HG02798 (cell line): ENCODE data around the gene SUFU.
"Not testable (repeated sequence)": the region's sequence is repeated elsewhere in the genome, so short reads cannot be mapped to it uniquely, and the experiment has no call there.

Experiments
- ATAC-seq: cut with Tn5 transposase; IDR thresholded peaks from one replicate; pipeline ENCODE4 v1.9.1; 2021; ENCODE audit warnings: mild to moderate bottlenecking; ENCODE audit not compliant: unreplicated experiment, poor library complexity

SUFU gene

GRCh38 chr10:102503264-102504178 is at the start of gene SUFU:
TSS of gene SUFU (plus strand) at chr10:102503972. CDS start at chr10:102504153, 181 bp downstream.
- peak; percentile 66 for ATAC-seq

- ATAC-seq, result not testable (repeated sequence)
These were observed 48.9 kb upstream of the SUFU start for GRCh38 chr10:102454662-102455487.

DNA sequence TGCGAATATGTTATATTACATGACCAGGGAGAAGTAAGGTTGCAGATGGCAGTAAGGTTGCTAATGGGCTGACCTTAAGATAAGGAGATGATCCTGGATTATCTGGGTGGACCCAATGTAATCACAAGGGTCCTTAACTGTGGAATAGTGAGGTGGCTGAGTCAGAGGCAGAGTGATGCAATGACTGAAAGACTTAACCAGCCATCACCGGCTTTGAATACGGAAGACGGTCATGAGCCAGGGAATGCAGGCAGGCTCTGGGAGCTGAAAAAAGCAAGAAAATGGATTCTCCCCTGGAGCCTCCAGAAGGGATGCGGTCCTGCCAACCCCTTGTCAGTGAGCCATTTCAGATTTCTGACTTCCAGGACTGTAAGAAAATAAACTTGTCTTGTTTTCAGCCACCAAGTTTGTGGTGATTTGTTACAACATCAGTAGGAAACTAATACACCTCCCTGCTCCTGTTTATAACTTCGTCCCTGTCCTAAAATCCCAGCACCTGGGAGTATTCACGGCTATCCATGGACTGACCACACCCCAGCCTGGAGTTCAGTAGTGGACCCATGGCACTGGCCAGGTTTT is 47.8 kb upstream of the SUFU start:
- no peak for ATAC-seq

GRCh38 chr10:102457591-102458150 is 46.1 kb upstream of the SUFU start:
- ATAC-seq, result no peak

DNA sequence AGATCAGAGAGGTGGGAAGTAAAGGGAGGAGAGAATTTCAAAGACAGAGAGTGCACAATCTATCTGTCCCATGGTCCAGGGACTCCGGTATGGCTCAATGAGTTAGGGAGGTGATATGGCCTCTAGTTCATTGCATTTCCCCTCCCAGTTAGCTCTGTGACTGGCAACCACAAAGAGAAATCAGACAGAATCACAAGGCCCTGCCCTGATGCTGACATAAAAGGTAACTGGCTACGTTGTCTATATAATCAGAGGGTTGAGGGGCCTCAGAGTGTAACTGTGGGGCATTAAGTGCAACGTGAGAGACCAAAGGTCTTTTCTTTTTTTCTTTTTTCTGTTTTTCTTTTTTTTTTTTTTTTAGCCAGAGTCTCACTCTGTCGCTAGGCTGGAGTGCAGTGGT is 45.1 kb upstream of the SUFU start:
- no peak for ATAC-seq

DNA sequence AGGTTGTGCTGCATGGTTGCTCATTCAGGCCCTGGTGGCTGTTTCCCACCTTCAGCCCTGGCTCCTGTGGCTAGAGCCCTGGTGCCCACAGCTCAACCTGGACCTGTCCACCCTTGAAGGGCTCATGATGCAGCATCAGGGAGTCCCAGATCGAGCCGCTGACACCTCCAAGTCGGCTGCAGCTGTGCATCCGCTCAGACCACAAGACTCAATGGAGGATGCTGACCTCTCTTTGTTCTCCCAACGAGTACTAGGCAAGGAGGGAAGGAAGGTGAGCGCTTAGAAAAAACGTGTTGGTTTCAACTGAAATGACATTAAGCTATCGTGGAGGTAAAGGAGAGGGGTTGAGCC is 43.0 kb upstream of the SUFU start:
- peak; percentile 39 for ATAC-seq

- peak; percentile 94 for ATAC-seq
These were observed 42.4 kb upstream of the SUFU start for GRCh38 chr10:102461187-102462054.

DNA sequence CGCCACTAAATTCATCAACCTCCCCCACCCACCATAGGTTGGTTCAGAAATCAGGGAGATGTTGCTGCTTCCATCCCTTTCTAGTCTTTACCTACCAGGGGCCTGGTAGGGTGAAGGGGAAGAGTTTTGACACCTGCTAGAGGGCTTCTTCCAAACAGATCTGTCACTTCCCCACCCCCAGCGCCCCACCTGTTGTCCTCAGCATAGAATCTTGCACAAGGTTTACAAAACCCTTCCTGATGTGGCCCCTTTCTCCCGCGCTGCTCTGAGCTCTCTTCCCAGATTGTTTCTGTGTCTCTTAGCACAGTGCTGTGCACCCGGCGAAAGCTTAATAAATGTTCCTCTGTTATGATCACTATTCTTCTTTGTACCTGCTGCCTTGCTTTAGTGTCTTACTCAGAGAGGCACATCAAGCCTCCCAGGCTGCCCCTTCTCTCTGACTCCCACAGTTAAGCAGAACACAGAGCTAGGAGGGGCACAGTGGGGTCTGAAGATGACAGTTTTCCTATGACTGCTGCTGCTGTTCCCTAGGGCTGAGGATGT is 41.2 kb upstream of the SUFU start:
- ATAC-seq, result no peak

- no peak for ATAC-seq
These were observed 39.8 kb upstream of the SUFU start for GRCh38 chr10:102463983-102464382.

- no peak for ATAC-seq
These were observed 38.3 kb upstream of the SUFU start for GRCh38 chr10:102465466-102465865.

GRCh38 chr10:102467318-102467717 is 36.5 kb upstream of the SUFU start:
- ATAC-seq, result no peak

- no peak for ATAC-seq
These were observed 35.8 kb upstream of the SUFU start for GRCh38 chr10:102467971-102468438.

DNA sequence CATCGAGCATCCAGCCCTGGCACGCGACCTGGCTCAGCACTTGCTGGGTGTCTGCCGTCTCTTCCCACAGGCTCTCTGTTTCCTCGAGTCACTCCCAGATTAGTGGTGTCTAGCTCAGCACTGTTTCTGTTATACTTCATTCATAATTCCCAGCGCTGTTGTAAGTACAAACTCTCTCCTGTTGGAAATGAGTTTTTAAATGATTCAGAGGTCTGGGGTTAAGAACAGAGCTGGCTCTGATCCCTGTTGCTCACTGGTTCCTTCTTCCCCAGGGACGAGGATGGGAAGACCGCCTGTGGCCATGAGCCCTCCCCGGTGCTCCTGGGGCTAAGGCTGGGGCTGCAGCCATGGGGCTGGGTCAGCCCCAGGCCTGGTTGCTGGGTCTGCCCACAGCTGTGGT is 35.1 kb upstream of the SUFU start:
- no peak for ATAC-seq

GRCh38 chr10:102470579-102471546 is 32.9 kb upstream of the SUFU start:
- no peak for ATAC-seq

- ATAC-seq, result no peak
These were observed 30.1 kb upstream of the SUFU start for GRCh38 chr10:102473445-102474331.

DNA sequence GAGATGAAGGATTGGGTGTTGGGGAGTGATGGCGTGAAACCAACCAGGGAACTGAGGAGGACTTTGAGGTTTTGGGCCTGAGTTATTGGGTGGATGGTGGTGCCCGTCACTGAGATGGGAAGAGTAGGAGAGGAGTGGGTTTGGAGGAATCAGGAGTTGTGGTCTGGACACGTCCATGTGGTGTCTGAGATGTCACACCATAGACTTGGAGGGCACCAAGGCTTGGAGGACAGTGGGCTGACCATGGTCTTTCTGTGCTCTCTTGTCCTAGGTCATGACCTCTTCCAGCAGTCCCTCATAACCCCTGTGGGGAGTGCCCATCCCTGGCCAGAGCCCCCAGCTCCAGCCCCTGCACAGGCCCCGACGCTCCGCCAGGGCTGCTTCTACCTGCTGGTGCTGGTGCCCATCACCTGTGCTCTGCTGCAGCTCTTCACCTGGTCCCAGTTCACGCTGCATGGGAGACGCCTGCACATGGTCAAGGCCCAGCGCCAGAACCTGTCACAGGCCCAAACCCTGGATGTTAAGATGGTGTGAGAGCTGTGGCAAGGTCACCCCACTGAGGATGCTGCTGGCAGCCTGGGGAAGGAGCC is 28.2 kb upstream of the SUFU start:
- no peak for ATAC-seq
